ENCODE measurements around the gene OR5K2. TPM values are rescaled to one million over a fixed set of nuclear protein-coding genes. Genes with fewer than 3 reads are reported as not detected.

Gene OR5K2
- total RNA-seq, 2 experiments from 2014 or later, result not detected

DNA sequence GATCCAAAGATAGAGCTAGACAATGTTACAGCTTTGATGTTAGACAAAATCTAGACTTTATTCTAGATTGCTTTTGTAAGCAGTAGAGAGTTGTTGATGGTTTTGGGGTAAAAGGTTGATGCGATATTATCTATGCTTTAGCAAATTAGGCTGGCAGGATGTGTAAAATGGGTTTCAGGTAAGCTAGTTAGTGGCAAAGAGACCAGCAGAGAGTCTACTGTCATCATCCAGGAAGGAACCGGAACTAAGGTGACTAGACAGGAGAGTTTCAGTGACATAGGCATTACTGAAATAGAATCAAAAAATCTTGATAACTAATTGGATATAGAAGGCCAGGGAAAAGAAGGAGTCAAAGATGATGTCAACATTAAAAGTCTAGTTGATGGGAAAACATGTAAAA is 11.1 kb downstream of the OR5K2 start:
- H3K4me1 Mint-ChIP-seq, result peaks cover 26% of the 10 kb centered on the region
- H3K27ac Mint-ChIP-seq, result no peak overlapping the region
- H3K36me3 Mint-ChIP-seq, result peaks cover 69% of the 10 kb centered on the region
- no peak overlapping the region for H3K4me3 Mint-ChIP-seq
- ATAC-seq (ENCODE audit: low read depth), result no peak
- no peak for DNase-seq
- H3K27me3 Mint-ChIP-seq, result no peaks in the 10 kb centered on the region
- POLR2A ChIA-PET, result no interaction called here
- H3K9me3 Mint-ChIP-seq, result peaks cover 13% of the 10 kb centered on the region

DNA sequence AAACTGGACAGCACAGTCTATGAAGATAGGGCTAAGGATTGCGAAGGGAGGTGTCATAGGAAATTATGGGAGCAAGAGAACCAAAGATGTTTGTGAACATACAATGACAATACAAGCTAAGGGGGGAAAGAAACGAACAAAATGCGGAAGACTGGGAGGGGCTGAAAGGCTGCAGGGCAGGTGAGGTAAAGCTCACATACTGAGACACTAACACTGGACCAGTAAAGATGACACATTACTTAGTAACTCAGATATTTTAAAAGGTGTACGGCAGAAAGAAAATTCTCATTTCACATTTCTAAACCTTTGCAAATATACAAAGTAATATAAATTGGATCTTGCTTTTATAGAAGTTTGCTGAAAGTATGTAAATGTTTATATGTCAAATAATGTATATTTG is 15.1 kb downstream of the OR5K2 start:
- POLR2A ChIA-PET, result no interaction called here
- Mint-ChIP-seq H3K4me1 (peaks cover 48% of the 10 kb centered on the region), H3K27ac (peak overlapping the region; percentile 2), H3K4me3 (no peak overlapping the region), H3K27me3 (no peaks in the 10 kb centered on the region), H3K9me3 (peaks cover 7% of the 10 kb centered on the region), H3K36me3 (peaks cover 82% of the 10 kb centered on the region)
- DNase-seq (no peak), ATAC-seq (ENCODE audit: low read depth) (no peak)

DNA sequence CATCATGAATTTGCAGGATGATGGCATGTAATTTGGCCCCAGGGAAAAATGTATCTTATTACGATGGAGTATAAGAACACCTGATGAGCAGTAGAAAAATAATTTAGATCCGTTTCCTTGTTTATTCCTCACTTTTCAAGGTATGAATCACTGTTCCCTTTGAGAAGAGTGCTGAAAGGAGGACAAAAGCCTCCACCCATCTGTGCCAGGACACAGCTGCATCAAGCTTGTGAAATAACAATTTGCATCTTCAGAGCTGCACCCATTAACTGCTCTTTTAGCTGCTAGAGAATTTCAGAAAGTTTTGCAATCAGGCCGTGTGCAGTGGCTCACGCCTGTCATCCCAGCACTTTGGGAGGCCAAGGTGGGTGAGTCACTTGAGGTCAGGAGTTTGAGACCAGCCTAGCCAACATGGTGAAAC is 15.6 kb downstream of the OR5K2 start:
- peaks cover 7% of the 10 kb centered on the region for H3K9me3 Mint-ChIP-seq
- H3K4me1 Mint-ChIP-seq, result peaks cover 52% of the 10 kb centered on the region
- ATAC-seq (ENCODE audit: low read depth), result no peak
- H3K4me3 Mint-ChIP-seq, result no peak overlapping the region
- no peak for DNase-seq
- no peaks in the 10 kb centered on the region for H3K27me3 Mint-ChIP-seq
- peaks cover 83% of the 10 kb centered on the region for H3K36me3 Mint-ChIP-seq
- H3K27ac Mint-ChIP-seq, result no peak overlapping the region
- POLR2A ChIA-PET, result interaction anchor here (1.0 kb wide), 1 partner anchor 74 kb away, joined by 3 read pairs; no protein-coding TSS in a partner anchor

DNA sequence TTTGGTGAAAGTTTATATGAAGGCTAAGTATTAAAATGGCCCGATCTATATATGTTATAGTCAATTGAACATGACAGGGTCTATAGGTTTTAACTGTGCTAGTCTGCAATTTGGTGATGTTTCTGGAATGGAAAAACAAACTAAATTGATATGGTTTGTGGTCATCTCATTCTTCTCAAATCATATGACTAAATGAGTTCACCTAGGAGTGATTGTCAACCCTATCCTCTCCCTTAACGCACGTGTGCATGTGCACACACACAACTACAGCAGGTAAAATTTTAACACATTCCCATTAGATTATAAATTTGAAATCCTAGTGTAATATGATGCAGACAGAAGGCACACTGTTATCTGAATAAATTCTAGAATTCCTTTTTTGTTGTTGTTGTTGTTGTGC is 16.3 kb downstream of the OR5K2 start:
- H3K36me3 Mint-ChIP-seq, result peaks cover 83% of the 10 kb centered on the region
- DNase-seq, result no peak
- H3K9me3 Mint-ChIP-seq, result peaks cover 4% of the 10 kb centered on the region
- peak overlapping the region; percentile 28 for H3K27ac Mint-ChIP-seq
- no peak overlapping the region for H3K4me3 Mint-ChIP-seq
- H3K27me3 Mint-ChIP-seq, result no peaks in the 10 kb centered on the region
- POLR2A ChIA-PET, result interaction anchor here (1.0 to 1.6 kb wide), 3 partner anchors 9 to 73 kb away, joined by 3 to 5 read pairs (median 3); partner anchors contain the start of gene CLDND1
- peaks cover 53% of the 10 kb centered on the region for H3K4me1 Mint-ChIP-seq
- ATAC-seq (ENCODE audit: low read depth), result peak; percentile 17

DNA sequence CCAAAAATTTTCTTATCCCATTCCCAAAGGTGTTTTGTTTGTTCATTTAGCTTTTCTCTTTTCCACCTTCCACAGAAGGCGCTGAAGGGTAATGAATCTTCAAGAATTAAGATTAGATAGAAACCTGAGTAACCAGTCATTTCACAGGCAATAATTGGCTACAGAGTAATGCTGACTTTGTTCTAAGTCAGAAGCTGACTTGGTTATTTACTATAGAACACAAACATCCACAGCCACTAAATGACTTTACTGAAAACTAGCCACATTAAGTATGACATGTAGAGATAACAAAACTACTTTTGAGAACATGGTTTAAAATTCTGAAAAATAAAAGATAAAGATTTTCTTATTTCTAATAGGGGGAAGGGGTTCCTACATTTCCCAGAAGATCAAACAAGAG is 17.5 kb downstream of the OR5K2 start:
- no peaks in the 10 kb centered on the region for H3K27me3 Mint-ChIP-seq
- H3K36me3 Mint-ChIP-seq, result peaks cover 84% of the 10 kb centered on the region
- DNase-seq (no peak), ATAC-seq (ENCODE audit: low read depth) (no peak)
- H3K9me3 Mint-ChIP-seq, result peaks cover 2% of the 10 kb centered on the region
- no peak overlapping the region for H3K4me3 Mint-ChIP-seq
- peaks cover 53% of the 10 kb centered on the region for H3K4me1 Mint-ChIP-seq
- no peak overlapping the region for H3K27ac Mint-ChIP-seq
- POLR2A ChIA-PET, result interaction anchor here (1.1 to 1.6 kb wide), 3 partner anchors 8 to 57 kb away, joined by 3 to 5 read pairs (median 4); partner anchors contain the start of gene CLDND1

DNA sequence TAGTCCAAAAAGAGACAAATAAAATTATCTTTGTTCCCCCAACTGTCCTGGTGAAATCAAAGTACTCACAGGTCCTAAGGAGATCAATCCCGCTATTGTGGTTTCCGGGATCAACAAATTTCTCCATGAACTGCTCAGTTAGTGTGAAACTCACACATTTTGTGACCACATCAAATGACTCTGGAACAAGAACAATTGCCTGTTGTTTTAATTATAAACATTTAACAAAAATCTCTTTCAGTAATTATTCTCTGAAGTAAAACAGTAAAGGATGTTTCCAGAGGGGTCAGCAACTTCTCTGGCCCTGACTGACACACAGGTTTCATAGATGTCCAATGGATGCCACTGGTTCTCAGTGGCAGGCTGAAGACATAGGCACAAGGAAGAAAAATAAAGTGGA is 21.3 kb downstream of the OR5K2 start:
- Mint-ChIP-seq H3K9me3 (no peaks in the 10 kb centered on the region), H3K4me1 (peaks cover 55% of the 10 kb centered on the region), H3K4me3 (peak overlapping the region; percentile 99), H3K27me3 (no peaks in the 10 kb centered on the region), H3K27ac (peak overlapping the region; percentile 72), H3K36me3 (peaks cover 79% of the 10 kb centered on the region)
- ATAC-seq (ENCODE audit: low read depth) (no peak), DNase-seq (no peak)
- POLR2A ChIA-PET, result interaction anchor here (0.5 to 6.0 kb wide), 4 partner anchors 38 to 75 kb away, joined by 3 to 92 read pairs (median 4); partner anchors contain the start of gene CPOX

DNA sequence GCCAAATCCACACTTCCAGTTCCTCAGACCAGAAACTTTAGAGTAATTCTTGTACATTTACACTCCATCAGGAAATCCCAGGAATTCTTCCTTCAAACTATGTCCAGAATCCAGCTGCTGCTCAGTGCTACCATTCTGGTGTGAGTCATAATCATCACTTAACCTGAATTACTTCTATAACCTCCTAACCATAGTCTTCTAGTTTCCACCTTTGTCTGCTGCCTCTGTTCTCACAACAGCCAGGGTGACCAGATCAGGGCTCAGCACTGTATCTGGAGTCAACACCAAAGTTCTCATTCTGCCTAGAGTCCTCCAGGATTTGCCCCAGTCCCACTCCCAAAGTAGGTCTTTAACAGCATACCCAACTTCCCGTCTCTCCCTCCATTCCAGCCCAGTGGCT is 21.9 kb downstream of the OR5K2 start:
- H3K36me3 Mint-ChIP-seq, result peaks cover 81% of the 10 kb centered on the region
- DNase-seq (no peak), ATAC-seq (ENCODE audit: low read depth) (no peak)
- peak overlapping the region; percentile 72 for H3K27ac Mint-ChIP-seq
- H3K4me3 Mint-ChIP-seq, result peak overlapping the region; percentile 99
- H3K4me1 Mint-ChIP-seq, result peaks cover 55% of the 10 kb centered on the region
- no peaks in the 10 kb centered on the region for H3K27me3 Mint-ChIP-seq
- POLR2A ChIA-PET, result interaction anchor here (1.3 to 6.0 kb wide), 2 partner anchors 38 to 46 kb away, joined by 5 to 92 read pairs; no protein-coding TSS in a partner anchor
- no peaks in the 10 kb centered on the region for H3K9me3 Mint-ChIP-seq

DNA sequence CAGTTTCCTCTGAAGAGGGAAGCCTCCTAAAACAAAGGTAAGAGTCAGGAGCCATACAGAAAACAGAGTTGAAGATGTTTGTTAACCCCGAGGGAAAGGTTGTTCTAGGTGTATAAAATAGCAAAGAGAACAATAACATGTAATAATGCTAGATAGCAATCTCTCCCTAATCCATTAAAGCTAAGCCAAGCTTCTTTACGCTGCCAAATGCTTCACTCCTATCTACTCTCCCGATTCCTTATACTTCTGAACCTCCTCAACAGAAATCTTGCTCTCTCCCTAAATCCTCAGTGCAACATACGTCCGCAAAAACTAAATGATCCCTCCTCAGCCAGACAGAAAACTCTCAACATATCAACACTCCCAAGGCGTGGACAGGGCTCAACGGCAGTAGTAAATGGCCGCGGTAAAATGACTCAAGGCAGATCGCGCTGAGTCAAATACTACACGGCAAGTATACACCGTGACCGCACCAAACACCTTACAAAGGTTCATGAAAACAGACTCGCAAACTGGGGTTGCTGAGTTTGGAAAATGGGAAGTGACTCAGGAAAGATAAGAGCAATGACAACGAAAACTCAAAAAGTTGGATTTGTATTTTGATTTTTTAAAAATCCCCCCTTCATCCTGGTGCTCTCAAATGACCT is 24.5 kb downstream of the OR5K2 start:
- H3K4me3 Mint-ChIP-seq, result peak overlapping the region; percentile 99

DNA sequence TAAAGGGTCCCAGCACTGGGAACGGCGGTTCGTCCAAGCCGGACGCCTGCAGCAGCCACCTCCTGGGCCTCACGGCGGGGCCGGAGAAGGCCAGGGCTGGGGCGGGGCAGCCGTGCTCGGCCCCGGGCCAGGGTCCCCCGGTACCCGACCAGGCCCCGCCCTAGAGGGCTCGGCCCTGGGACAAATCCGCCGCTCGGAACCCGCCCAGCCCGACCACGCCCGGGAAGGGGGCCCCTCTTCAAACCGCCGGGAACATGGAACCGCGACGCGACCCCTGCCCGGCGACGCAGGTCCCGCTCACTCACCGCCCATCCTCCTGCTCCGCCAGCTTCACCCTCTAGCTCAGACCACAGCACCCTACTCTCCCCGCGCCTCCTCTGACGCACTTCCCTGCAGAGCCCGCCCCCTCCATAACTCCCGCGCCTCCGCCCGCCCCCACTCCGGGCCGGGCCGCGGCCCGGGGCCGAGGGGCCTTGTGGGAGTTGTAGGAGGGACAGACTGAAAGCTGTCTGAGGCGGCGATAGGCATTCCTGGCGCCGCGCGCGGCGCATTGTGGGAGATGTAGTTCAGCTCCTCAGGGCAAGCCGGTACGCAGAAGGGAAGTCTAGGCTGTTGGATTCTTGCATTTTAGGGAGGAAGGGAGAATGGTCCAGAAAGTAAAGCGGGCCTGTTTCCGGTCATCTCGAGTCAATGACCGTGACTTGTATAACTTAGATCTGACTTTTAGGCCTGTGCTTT is 25.2 kb downstream of the OR5K2 start, which contains the start of gene CLDND1:
Gene CLDND1, minus strand, starts transcription at position 359 of the 738 bp plus-strand sequence. CDS start 1,478 bp downstream, outside the sequence.
- Mint-ChIP-seq H3K36me3 (peaks cover 71% of the 10 kb centered on the region), H3K4me3 (peak within 1 kb of the TSS; percentile 99), H3K27me3 (no peaks in the 10 kb centered on the region), H3K4me1 (peaks cover 48% of the 10 kb centered on the region), H3K27ac (peak within 1 kb of the TSS; percentile 99), H3K9me3 (peaks cover 3% of the 10 kb centered on the region)
- DNase-seq, result peak; percentile 93
- POLR2A ChIA-PET, result interaction anchor here (0.7 to 6.0 kb wide), 20 partner anchors 8 to 483 kb away, joined by 3 to 92 read pairs (median 9); partner anchors contain the start of genes CPOX and GPR15
- ATAC-seq (ENCODE audit: low read depth), result peak; percentile 95

More for the DNA sequence above, 24.5 kb downstream of the OR5K2 start:
- DNase-seq (no peak), ATAC-seq (ENCODE audit: low read depth) (peak; percentile 42)
- Mint-ChIP-seq H3K27ac (peak overlapping the region; percentile 98), H3K36me3 (peaks cover 70% of the 10 kb centered on the region), H3K27me3 (no peaks in the 10 kb centered on the region), H3K9me3 (peaks cover 3% of the 10 kb centered on the region), H3K4me1 (peaks cover 51% of the 10 kb centered on the region)
- POLR2A ChIA-PET, result interaction anchor here (0.6 to 6.0 kb wide), 20 partner anchors 10 to 71 kb away, joined by 3 to 92 read pairs (median 6); partner anchors contain the start of genes CPOX and GPR15

DNA sequence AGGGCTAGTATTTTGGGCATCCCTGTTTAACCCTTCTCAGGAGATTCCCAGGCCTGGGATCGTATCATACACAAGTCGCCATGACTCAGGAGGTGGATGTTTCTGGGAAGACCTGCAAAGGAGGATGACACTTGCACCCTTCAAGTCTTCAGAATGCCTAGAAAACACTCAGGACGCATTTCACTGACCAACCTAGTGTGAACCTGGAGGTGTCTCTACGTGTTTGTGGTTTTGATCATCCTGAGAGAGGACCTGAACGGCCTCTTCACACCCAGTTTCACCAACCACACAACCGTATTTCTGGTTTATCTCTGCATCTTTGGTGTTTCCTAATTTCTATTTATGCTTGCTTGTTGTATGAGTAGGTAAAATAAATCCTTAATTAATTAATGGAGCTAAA is 28.0 kb downstream of the OR5K2 start:
- POLR2A ChIA-PET, result interaction anchor here (1.0 to 1.1 kb wide), 2 partner anchors 12 to 20 kb away, joined by 3 read pairs; no protein-coding TSS in a partner anchor
- DNase-seq (no peak), ATAC-seq (ENCODE audit: low read depth) (no peak)
- H3K9me3 Mint-ChIP-seq, result peaks cover 5% of the 10 kb centered on the region
- peak overlapping the region; percentile 57 for H3K27ac Mint-ChIP-seq
- H3K36me3 Mint-ChIP-seq, result peaks cover 51% of the 10 kb centered on the region
- peak overlapping the region; percentile 50 for H3K4me3 Mint-ChIP-seq
- no peaks in the 10 kb centered on the region for H3K27me3 Mint-ChIP-seq
- peaks cover 31% of the 10 kb centered on the region for H3K4me1 Mint-ChIP-seq

DNA sequence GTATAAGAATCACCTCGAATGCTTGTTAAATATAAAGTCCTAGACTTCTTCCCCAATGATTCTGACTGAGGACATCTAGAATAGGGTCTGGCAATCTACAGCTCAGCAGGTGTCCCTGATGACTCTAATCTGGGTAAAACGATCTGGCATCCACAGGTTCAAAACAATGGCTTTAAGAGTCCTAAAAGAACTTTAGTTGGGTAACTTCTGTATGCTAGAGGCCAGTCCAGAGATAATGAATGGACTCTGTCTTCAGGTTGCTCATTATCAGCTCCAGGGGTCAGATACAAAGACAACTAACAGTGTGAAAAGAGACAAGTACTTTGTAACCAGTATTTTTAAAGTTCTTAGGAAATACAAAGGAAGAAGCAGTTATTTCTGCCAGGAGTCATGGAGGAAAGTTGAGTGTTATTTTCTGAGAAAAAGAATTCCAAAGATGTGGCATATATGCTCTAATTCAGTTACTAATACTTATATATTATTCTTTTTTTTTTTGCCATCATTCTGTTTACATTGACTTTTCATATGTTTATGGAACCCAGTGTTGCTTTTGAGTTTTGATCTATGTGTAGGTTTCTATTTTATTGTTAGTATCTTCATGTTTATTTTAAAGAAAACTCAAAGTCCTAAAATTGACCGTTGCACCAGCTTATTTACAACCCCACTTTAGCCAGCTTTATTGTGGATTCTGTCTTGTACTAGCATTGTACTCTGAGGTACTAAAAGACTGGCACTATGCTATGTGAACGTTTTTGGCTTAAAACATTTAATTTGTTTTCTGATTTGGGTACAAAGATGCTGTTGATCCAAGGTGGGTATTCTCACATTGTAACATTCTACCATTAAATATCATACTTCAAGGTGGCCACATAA is 31.2 kb downstream of the OR5K2 start:
- Mint-ChIP-seq H3K27me3 (no peaks in the 10 kb centered on the region), H3K27ac (no peak overlapping the region), H3K9me3 (peaks cover 5% of the 10 kb centered on the region), H3K4me1 (peaks cover 42% of the 10 kb centered on the region), H3K4me3 (no peak overlapping the region), H3K36me3 (peaks cover 52% of the 10 kb centered on the region)
- ATAC-seq (ENCODE audit: low read depth) (no peak), DNase-seq (no peak)
- POLR2A ChIA-PET, result no interaction called here

DNA sequence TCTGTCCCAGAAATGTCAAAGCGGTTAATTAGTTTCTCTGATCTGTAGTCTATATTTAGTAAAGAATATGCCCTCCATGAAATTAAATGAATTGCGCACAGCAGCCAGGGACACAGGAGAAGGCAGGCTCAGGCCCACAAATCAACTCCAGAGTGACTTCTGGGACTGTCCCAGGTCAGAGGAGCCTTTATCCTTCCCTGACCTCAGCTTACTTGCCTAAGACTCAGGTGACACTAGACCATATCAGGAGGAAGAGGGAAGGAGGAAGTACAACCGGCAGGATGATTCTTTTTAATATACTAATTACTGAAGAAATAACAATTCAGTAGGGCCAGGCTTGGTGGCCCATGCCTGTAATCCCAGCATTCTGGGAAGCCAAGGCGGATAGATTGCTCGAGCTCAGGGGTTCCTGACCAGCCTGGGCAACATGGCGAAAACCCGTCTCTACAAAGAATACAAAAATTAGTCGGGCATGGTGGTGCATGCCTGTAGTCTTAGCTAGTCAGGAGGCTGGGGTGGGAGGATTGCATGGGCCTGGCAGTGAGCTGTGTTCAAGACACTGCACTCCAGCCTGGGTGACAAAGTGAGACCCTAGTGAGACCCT is 32.5 kb downstream of the OR5K2 start:
- Mint-ChIP-seq H3K36me3 (peaks cover 41% of the 10 kb centered on the region), H3K4me1 (peaks cover 37% of the 10 kb centered on the region), H3K27ac (peak overlapping the region; percentile 47), H3K27me3 (no peaks in the 10 kb centered on the region), H3K9me3 (peaks cover 5% of the 10 kb centered on the region), H3K4me3 (peak overlapping the region; percentile 59)
- ATAC-seq (ENCODE audit: low read depth) (no peak), DNase-seq (no peak)
- POLR2A ChIA-PET, result interaction anchor here (0.6 kb wide), 2 partner anchors 23 to 25 kb away, joined by 3 read pairs; no protein-coding TSS in a partner anchor
